ENCODE data around the gene SH3BP4. TPM values are rescaled to one million over a fixed set of nuclear protein-coding genes. Genes with fewer than 3 reads are reported as not detected.

The SH3BP4 gene
- total and polyA plus RNA-seq, 2 donors (not counting 1 experiment from before 2014, with no cell fraction given) = 1.00 to 1.3 TPM

DNA sequence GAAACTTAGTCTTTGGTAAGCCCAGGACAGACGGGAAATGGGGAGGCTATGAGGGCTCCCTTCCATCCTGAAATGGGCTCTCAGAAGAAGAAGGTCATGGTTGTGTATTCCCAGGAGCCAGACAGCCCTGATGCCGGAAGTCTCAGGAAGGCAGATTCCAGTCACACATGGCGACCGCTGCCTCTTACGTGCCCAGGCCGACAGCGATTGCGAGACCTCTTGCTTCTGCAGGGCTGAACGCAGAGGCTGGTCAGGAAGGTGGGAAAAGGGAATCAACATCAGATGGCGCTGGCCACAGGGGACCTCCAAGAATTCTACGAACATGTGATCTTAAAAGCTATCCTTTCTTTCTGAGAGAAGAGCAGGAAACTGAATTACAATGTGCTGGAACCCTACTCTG is 22.8 kb upstream of the SH3BP4 start:
- ChIA-PET POLR2A (no interaction called here), CTCF (no interaction called here)
- TF ChIP-seq, protein P1, sequence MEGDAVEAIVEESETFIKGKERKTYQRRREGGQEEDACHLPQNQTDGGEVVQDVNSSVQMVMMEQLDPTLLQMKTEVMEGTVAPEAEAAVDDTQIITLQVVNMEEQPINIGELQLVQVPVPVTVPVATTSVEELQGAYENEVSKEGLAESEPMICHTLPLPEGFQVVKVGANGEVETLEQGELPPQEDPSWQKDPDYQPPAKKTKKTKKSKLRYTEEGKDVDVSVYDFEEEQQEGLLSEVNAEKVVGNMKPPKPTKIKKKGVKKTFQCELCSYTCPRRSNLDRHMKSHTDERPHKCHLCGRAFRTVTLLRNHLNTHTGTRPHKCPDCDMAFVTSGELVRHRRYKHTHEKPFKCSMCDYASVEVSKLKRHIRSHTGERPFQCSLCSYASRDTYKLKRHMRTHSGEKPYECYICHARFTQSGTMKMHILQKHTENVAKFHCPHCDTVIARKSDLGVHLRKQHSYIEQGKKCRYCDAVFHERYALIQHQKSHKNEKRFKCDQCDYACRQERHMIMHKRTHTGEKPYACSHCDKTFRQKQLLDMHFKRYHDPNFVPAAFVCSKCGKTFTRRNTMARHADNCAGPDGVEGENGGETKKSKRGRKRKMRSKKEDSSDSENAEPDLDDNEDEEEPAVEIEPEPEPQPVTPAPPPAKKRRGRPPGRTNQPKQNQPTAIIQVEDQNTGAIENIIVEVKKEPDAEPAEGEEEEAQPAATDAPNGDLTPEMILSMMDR (IDR thresholded peaks at IDR 0.05) = no peak
- TF ChIP-seq EZH2 (IDR thresholded peaks at IDR 0.05; ENCODE audit: borderline replicate concordance, insufficient read depth, low read depth, low read length, poor library complexity, severe bottlenecking) = no peak
- no peaks in the 10 kb centered on the region for H3K27me3 ChIP-seq (replicated peaks in 1 of 4; ENCODE audit: control extremely low read depth in 1 of 4, control insufficient read depth in 3 of 4, insufficient read depth in 4 of 4, low read length in 3 of 4)
- H3K4me1 ChIP-seq (ENCODE audit: control insufficient read depth in 2 of 2, insufficient read depth in 2 of 2, low read length in 2 of 2) = no peaks in the 10 kb centered on the region
- no peak overlapping the region for H3K4me3 ChIP-seq (ENCODE audit: control extremely low read depth in 1 of 5, extremely low read depth in 1 of 5, insufficient read depth in 1 of 5, low read depth in 2 of 5, low read length in 4 of 5)
- 98% methylated on average over 9 of the region's 11 CpGs for WGBS (ENCODE audit: insufficient coverage)
- H3K9me3 ChIP-seq (ENCODE audit: control extremely low read depth in 1 of 3, control insufficient read depth in 2 of 3, insufficient read depth in 1 of 3, low read length in 2 of 3) = no peaks in the 10 kb centered on the region
- H3K9ac ChIP-seq (ENCODE audit: low read length) = no peak overlapping the region
- no peak overlapping the region for H3K27ac Mint-ChIP-seq
- H3K4me1 Mint-ChIP-seq = no peaks in the 10 kb centered on the region
- no peaks in the 10 kb centered on the region for H4K20me1 ChIP-seq (ENCODE audit: control insufficient read depth, insufficient read depth, low read length, poor library complexity, severe bottlenecking)
- no peaks in the 10 kb centered on the region for H3K79me2 ChIP-seq (ENCODE audit: control insufficient read depth, insufficient read depth, low read length)
- H2AFZ ChIP-seq (ENCODE audit: insufficient read depth, low read depth, low read length, poor library complexity, severe bottlenecking) = no peak overlapping the region
- peaks cover 10% of the 10 kb centered on the region for H3K27me3 Mint-ChIP-seq
- no peaks in the 10 kb centered on the region for H3K36me3 ChIP-seq (replicated peaks in 1 of 2; ENCODE audit: control extremely low read depth in 1 of 2, control insufficient read depth in 1 of 2, extremely low read depth in 1 of 2, insufficient read depth in 2 of 2, low read length in 1 of 2)
- intact Hi-C loops (cut with micrococcal nuclease) = no loop called here
- no peak overlapping the region for H3K4me3 Mint-ChIP-seq
- H3K9me3 Mint-ChIP-seq (ENCODE audit: insufficient read depth) = peaks cover 3% of the 10 kb centered on the region
- ATAC-seq (ENCODE audit: low read depth) (no peak), DNase-seq (no peak)
- no peak overlapping the region for H3K4me2 ChIP-seq (replicated peaks; ENCODE audit: low read depth, low read length, poor library complexity, severe bottlenecking)
- no peak overlapping the region for H3K27ac ChIP-seq (ENCODE audit: low read length in 2 of 2)

DNA sequence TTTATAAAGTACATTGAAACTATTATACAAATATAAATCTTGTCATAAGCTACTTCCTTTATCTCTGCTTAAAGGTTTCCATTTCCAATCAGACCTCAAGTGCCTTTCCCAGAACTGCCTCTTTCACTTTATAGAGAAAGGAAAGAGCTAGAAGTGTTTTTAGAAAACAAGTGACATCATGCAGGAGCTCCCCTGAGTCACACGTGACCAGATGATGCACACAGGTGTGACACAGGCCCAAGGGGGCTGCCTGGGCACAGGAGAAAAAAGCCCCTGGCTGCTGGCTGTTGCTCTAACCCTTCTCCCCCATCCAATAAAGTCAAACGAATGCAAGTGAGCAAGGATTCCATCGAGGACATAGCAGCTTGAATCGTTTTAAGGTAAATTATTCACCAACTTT is 21.4 kb upstream of the SH3BP4 start:
- Mint-ChIP-seq H3K27ac (no peak overlapping the region), H3K4me3 (no peak overlapping the region), H3K9me3 (ENCODE audit: insufficient read depth) (no peaks in the 10 kb centered on the region), H3K27me3 (peaks cover 8% of the 10 kb centered on the region), H3K4me1 (no peaks in the 10 kb centered on the region)
- H3K9ac ChIP-seq (ENCODE audit: low read length) = no peak overlapping the region
- TF ChIP-seq EZH2 (IDR thresholded peaks at IDR 0.05; ENCODE audit: borderline replicate concordance, insufficient read depth, low read depth, low read length, poor library complexity, severe bottlenecking) = no peak
- TF ChIP-seq, protein P1 (IDR thresholded peaks at IDR 0.05) = no peak
- no peak overlapping the region for H3K4me2 ChIP-seq (replicated peaks; ENCODE audit: low read depth, low read length, poor library complexity, severe bottlenecking)
- 82% methylated on average over 4 of the region's 4 CpGs for WGBS (ENCODE audit: insufficient coverage)
- no peaks in the 10 kb centered on the region for H3K79me2 ChIP-seq (ENCODE audit: control insufficient read depth, insufficient read depth, low read length)
- no peak overlapping the region for H3K4me3 ChIP-seq (ENCODE audit: control extremely low read depth in 1 of 5, extremely low read depth in 1 of 5, insufficient read depth in 1 of 5, low read depth in 2 of 5, low read length in 4 of 5)
- H3K9me3 ChIP-seq (ENCODE audit: control extremely low read depth in 1 of 3, control insufficient read depth in 2 of 3, insufficient read depth in 1 of 3, low read length in 2 of 3) = no peaks in the 10 kb centered on the region
- no peaks in the 10 kb centered on the region for H3K4me1 ChIP-seq (ENCODE audit: control insufficient read depth in 2 of 2, insufficient read depth in 2 of 2, low read length in 2 of 2)
- intact Hi-C loops (cut with micrococcal nuclease) = no loop called here
- H4K20me1 ChIP-seq (ENCODE audit: control insufficient read depth, insufficient read depth, low read length, poor library complexity, severe bottlenecking) = no peaks in the 10 kb centered on the region
- H3K27me3 ChIP-seq (replicated peaks in 1 of 4; ENCODE audit: control extremely low read depth in 1 of 4, control insufficient read depth in 3 of 4, insufficient read depth in 4 of 4, low read length in 3 of 4) = no peaks in the 10 kb centered on the region
- ChIA-PET CTCF (no interaction called here), POLR2A (no interaction called here)
- ATAC-seq (ENCODE audit: low read depth) (no peak), DNase-seq (no peak)
- H3K27ac ChIP-seq (ENCODE audit: low read length in 2 of 2) = no peak overlapping the region
- no peak overlapping the region for H2AFZ ChIP-seq (ENCODE audit: insufficient read depth, low read depth, low read length, poor library complexity, severe bottlenecking)
- no peaks in the 10 kb centered on the region for H3K36me3 ChIP-seq (replicated peaks in 1 of 2; ENCODE audit: control extremely low read depth in 1 of 2, control insufficient read depth in 1 of 2, extremely low read depth in 1 of 2, insufficient read depth in 2 of 2, low read length in 1 of 2)
